RWPE2 (cell line): ENCODE results near the gene IGFBP1.
A peak's percentile ranks its signal among the peaks of the same experiment; 100 is the strongest.

ENCODE experiments used
- ATAC-seq: fragments of 200-7000 bp; cut with Tn5 transposase; 3 replicates; pipeline ENCODE4 v1.9.1; 2021; ENCODE audit warnings: low read depth
- DNase-seq: peaks from one replicate; pipeline ENCODE4 v3.0.0-alpha.2; 2020; ENCODE audit warnings: low spot score
- H3K27ac ChIP-seq: fragments of 450-650 bp; 2 replicates; pipeline ENCODE4 v1.5.1; 2017; ENCODE audit warnings: mild to moderate bottlenecking; ENCODE audit not compliant: poor library complexity, severe bottlenecking
- H3K27me3 ChIP-seq: fragments of 250-450 bp; sonication (Bioruptor Pico); 2 replicates; pipeline ENCODE4 v1.5.1; 2021; ENCODE audit warnings: mild to moderate bottlenecking, moderate library complexity; ENCODE audit not compliant: insufficient read depth, poor library complexity, severe bottlenecking
- H3K36me3 ChIP-seq: fragments of 250-450 bp; sonication (Bioruptor Pico); 2 replicates; pipeline ENCODE4 v1.5.1; 2020; ENCODE audit warnings: low read depth, mild to moderate bottlenecking, moderate library complexity
- H3K4me1 ChIP-seq: fragments of 250-450 bp; sonication (Bioruptor Pico); 2 replicates; pipeline ENCODE4 v1.5.1; 2021; ENCODE audit warnings: mild to moderate bottlenecking, moderate library complexity; ENCODE audit not compliant: insufficient read depth, poor library complexity, severe bottlenecking
- H3K4me3 ChIP-seq: fragments of 250-450 bp; sonication (Bioruptor Pico); 2 replicates; pipeline ENCODE4 v1.5.1; 2021; ENCODE audit warnings: mild to moderate bottlenecking, moderate library complexity; ENCODE audit not compliant: severe bottlenecking
- H3K9me3 ChIP-seq: fragments of 250-450 bp; sonication (Bioruptor Pico); 2 replicates; pipeline ENCODE4 v1.5.1; 2021; ENCODE audit warnings: mild to moderate bottlenecking, moderate library complexity; ENCODE audit not compliant: severe bottlenecking
- CTCF ChIP-seq: fragments of 450-650 bp; IDR thresholded peaks from one replicate; pipeline ENCODE4 v1.5.1; 2017; ENCODE audit warnings: mild to moderate bottlenecking, moderate library complexity; ENCODE audit not compliant: poor library complexity, severe bottlenecking

The IGFBP1 gene

GRCh38 chr7:45872116-45873034 is 15.9 kb upstream of the IGFBP1 start:
- DNase-seq (no peak), ATAC-seq (peak; percentile 51; the same call in 2 of the 3 replicates)
- Histone ChIP-seq H3K27me3 (no peaks in the 10 kb centered on the region), H3K27ac (no peak overlapping the region), H3K36me3 (no peaks in the 10 kb centered on the region), H3K4me1 (no peaks in the 10 kb centered on the region), H3K4me3 (no peak overlapping the region), H3K9me3 (no peaks in the 10 kb centered on the region)
- TF ChIP-seq CTCF: peak; percentile 36

- Histone ChIP-seq H3K4me3 (no peak within 1 kb of the TSS), H3K27ac (no peak within 1 kb of the TSS), H3K27me3 (no peaks in the 10 kb centered on the region), H3K4me1 (no peaks in the 10 kb centered on the region), H3K9me3 (no peaks in the 10 kb centered on the region), H3K36me3 (no peaks in the 10 kb centered on the region)
- no peak for TF ChIP-seq CTCF
- ATAC-seq (no peak), DNase-seq (no peak)
Measured at GRCh38 chr7:45873035-45873354, 15.3 kb upstream of the IGFBP1 start, which contains the start of gene CCDC201. CCDC201 (minus strand) TSS chr7:45873082; CDS start chr7:45873007, 75 bp downstream.

- ATAC-seq: no peak
- no peak for TF ChIP-seq CTCF
- Histone ChIP-seq H3K27me3 (no peaks in the 10 kb centered on the region), H3K9me3 (no peaks in the 10 kb centered on the region), H3K27ac (no peak overlapping the region), H3K36me3 (no peaks in the 10 kb centered on the region), H3K4me3 (no peak overlapping the region), H3K4me1 (no peaks in the 10 kb centered on the region)
- DNase-seq: no peak
Measured at GRCh38 chr7:45873355-45873754, 14.9 kb upstream of the IGFBP1 start.

DNA sequence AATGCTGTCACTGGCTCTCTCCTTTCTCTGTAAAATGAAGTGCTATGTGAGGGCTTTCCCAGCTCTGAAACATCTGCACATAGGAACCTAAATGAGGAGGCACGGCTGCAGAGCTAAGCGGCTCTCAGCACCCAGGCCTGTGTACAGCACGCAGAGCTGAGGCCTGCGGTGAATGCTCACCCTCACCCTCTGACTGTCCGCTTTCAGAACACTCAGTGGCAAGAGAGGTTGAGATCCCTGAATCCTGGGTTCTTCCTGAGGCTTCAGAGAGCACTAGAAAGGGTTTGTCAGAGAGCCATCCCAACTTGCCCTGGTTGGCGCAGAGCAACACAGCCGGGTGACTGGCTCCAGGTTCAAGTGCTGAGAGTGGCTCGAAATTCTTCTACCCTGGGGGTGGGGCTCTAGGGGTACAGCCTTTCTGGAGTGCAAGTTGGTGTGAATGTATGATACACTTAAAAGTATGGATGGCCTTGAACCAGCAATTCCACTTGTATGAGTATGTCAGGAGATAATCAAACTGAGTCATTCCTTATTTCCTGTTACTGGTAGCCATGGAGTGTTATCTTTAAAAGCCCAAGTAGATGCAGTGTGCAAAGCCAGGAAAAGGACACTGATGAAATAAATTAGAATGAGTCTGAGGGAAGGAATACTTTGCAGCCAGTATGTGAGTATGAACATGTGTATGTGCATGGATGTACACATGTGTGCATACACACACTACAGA is 13.7 kb upstream of the IGFBP1 start:
- TF ChIP-seq CTCF: no peak
- Histone ChIP-seq H3K4me1 (no peaks in the 10 kb centered on the region), H3K27ac (no peak overlapping the region), H3K36me3 (no peaks in the 10 kb centered on the region), H3K9me3 (no peaks in the 10 kb centered on the region), H3K27me3 (no peaks in the 10 kb centered on the region), H3K4me3 (no peak overlapping the region)
- ATAC-seq (peak; percentile 87), DNase-seq (no peak)
